ENCODE data around the gene PALM2AKAP2.
"Not testable (repeated sequence)": the region's sequence is repeated elsewhere in the genome, so short reads cannot be mapped to it uniquely, and the experiment has no call there.

PALM2AKAP2 gene

GRCh38 chr9:109817146-109817845 is 37.3 kb downstream of the PALM2AKAP2 start:
- DNase-seq (ENCODE audit: low read depth in 1 of 2, low spot score in 1 of 2) = no peak
- Histone ChIP-seq H3K27me3 (ENCODE audit: insufficient read depth, poor library complexity, severe bottlenecking) (peaks cover 2% of the 10 kb centered on the region), H3K27ac (replicated peaks) (no peak overlapping the region), H3K4me3 (replicated peaks; ENCODE audit: insufficient read depth, low read length) (no peak overlapping the region)
- no peak for TF ChIP-seq GABPA (IDR thresholded peaks at IDR 0.05; ENCODE audit: low read depth)
- no peak for TF ChIP-seq REST (IDR thresholded peaks at IDR 0.05; ENCODE audit: insufficient replicate concordance, low read depth)
- no peak for TF ChIP-seq CTCF (IDR thresholded peaks at IDR 0.05; ENCODE audit: insufficient read depth, low read length)
- no peak for TF ChIP-seq POLR2AphosphoS5 (IDR thresholded peaks at IDR 0.05; ENCODE audit: low read depth)
- no peak for TF ChIP-seq SPI1 (IDR thresholded peaks at IDR 0.05; ENCODE audit: borderline replicate concordance, low read depth)

GRCh38 chr9:109817846-109818472 is 38.0 kb downstream of the PALM2AKAP2 start:
- Histone ChIP-seq H3K27ac (replicated peaks) (no peak overlapping the region), H3K27me3 (ENCODE audit: insufficient read depth, poor library complexity, severe bottlenecking) (peaks cover 2% of the 10 kb centered on the region), H3K4me3 (replicated peaks; ENCODE audit: insufficient read depth, low read length) (no peak overlapping the region)
- peak; percentile 69 for TF ChIP-seq CTCF (IDR thresholded peaks at IDR 0.05; ENCODE audit: insufficient read depth, low read length)
- no peak for TF ChIP-seq SPI1 (IDR thresholded peaks at IDR 0.05; ENCODE audit: borderline replicate concordance, low read depth)
- peak; percentile 53 to 69 for DNase-seq (ENCODE audit: low read depth in 1 of 2, low spot score in 1 of 2)

GRCh38 chr9:109821711-109822110 is 41.7 kb downstream of the PALM2AKAP2 start:
- Histone ChIP-seq H3K27ac (replicated peaks) (no peak overlapping the region), H3K27me3 (ENCODE audit: insufficient read depth, poor library complexity, severe bottlenecking) (peaks cover 4% of the 10 kb centered on the region), H3K4me3 (replicated peaks; ENCODE audit: insufficient read depth, low read length) (no peak overlapping the region)
- DNase-seq (ENCODE audit: low read depth in 1 of 2, low spot score in 1 of 2) = no peak
- TF ChIP-seq CTCF (IDR thresholded peaks at IDR 0.05; ENCODE audit: insufficient read depth, low read length) (no peak), POLR2AphosphoS5 (IDR thresholded peaks at IDR 0.05; ENCODE audit: low read depth) (no peak), SPI1 (IDR thresholded peaks at IDR 0.05; ENCODE audit: borderline replicate concordance, low read depth) (no peak), GABPA (IDR thresholded peaks at IDR 0.05; ENCODE audit: low read depth) (no peak), REST (IDR thresholded peaks at IDR 0.05; ENCODE audit: insufficient replicate concordance, low read depth) (no peak)

GRCh38 chr9:109825383-109825782 is 45.4 kb downstream of the PALM2AKAP2 start:
- not testable (repeated sequence) for DNase-seq (ENCODE audit: low read depth in 1 of 2, low spot score in 1 of 2); H3K27ac ChIP-seq (replicated peaks); H3K4me3 ChIP-seq (replicated peaks; ENCODE audit: insufficient read depth, low read length); H3K27me3 ChIP-seq (ENCODE audit: insufficient read depth, poor library complexity, severe bottlenecking)
